PFSK-1 (cell line): ENCODE data around the gene KLHL21.

Source experiments
- FOXP2 ChIP-seq: optimal IDR thresholded peaks from 2 replicates; pipeline ENCODE3; 2011; ENCODE audit warnings: borderline replicate concordance, control low read depth, inconsistent platforms; ENCODE audit not compliant: insufficient read depth; ENCODE audit errors: extremely low read length, extremely low read depth
- POLR2AphosphoS5 ChIP-seq: IDR thresholded peaks from 2 replicates; pipeline ENCODE4 v1.6.1; 2012; ENCODE audit warnings: low read depth, mild to moderate bottlenecking, control low read depth, low read length, moderate library complexity
- SIN3A ChIP-seq: IDR thresholded peaks from 2 replicates; pipeline ENCODE4 v1.6.1; 2012; ENCODE audit warnings: mild to moderate bottlenecking, low read length, moderate library complexity, borderline replicate concordance; ENCODE audit not compliant: insufficient read depth
- TAF1 ChIP-seq: IDR thresholded peaks from 2 replicates; pipeline ENCODE4 v1.6.1; 2012; ENCODE audit warnings: low read length, control low read depth, borderline replicate concordance; ENCODE audit not compliant: insufficient read depth
- TF ChIP-seq, protein P1 (sequence below), 2 experiments: IDR thresholded peaks; 2 replicates each; pipeline versions ENCODE4 v1.6.1 to v1.8.0; 2011 to 2012; ENCODE audit warnings: low read depth in 2 of 2, low read length in 2 of 2, control low read depth in 1 of 2, inconsistent platforms in 1 of 2, mild to moderate bottlenecking in 1 of 2, moderate library complexity in 1 of 2; ENCODE audit not compliant: insufficient read depth in 1 of 2

Gene KLHL21

DNA sequence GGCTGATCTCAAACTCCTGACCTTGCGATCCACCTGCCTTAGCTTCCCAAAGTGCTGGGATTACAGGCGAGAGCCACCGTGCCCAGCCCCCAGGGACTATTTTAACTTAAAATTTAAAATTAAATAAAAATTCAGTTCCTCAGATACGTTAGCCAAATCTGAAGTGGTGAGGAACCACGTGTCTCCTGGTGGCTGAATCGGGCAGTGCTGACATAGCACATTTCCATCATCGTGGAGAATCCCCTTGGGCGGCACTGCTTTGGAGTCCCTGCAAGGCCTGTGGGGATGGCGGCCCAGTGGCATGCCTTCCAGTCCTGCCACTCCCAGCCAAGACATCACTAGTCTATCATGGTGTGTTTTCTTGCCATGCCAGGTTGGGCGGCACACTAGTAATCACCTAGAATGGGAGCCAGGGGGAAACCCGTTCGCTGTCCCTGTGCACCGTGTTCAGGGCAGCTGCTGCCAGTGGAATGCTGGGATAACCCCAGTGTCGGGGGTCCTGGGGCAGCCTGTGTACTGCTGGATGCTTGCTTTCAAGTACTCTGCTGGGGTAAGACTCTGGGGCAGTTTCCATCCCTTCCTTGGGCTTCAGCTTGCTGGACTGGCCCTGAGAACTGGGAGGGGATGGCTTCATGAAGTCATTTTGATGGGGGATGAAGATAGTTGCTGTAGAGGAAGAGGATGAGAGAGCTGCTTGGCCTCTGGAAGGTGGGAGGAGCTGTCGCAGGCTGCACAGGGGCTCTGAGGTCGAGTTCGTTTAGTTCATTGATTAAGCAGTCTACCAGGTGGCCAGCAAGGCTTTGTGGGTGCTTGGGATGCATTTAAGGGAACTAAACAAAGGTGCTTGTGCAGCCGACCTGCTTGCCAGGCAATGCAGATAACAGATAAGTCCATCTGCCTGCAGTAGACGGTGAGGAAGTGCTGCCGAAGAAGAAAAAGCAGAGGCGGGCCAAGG, 18.3 kb downstream of the KLHL21 start:
- TF ChIP-seq FOXP2, result no peak
- TF ChIP-seq POLR2AphosphoS5, result no peak
- TF ChIP-seq, protein P1, sequence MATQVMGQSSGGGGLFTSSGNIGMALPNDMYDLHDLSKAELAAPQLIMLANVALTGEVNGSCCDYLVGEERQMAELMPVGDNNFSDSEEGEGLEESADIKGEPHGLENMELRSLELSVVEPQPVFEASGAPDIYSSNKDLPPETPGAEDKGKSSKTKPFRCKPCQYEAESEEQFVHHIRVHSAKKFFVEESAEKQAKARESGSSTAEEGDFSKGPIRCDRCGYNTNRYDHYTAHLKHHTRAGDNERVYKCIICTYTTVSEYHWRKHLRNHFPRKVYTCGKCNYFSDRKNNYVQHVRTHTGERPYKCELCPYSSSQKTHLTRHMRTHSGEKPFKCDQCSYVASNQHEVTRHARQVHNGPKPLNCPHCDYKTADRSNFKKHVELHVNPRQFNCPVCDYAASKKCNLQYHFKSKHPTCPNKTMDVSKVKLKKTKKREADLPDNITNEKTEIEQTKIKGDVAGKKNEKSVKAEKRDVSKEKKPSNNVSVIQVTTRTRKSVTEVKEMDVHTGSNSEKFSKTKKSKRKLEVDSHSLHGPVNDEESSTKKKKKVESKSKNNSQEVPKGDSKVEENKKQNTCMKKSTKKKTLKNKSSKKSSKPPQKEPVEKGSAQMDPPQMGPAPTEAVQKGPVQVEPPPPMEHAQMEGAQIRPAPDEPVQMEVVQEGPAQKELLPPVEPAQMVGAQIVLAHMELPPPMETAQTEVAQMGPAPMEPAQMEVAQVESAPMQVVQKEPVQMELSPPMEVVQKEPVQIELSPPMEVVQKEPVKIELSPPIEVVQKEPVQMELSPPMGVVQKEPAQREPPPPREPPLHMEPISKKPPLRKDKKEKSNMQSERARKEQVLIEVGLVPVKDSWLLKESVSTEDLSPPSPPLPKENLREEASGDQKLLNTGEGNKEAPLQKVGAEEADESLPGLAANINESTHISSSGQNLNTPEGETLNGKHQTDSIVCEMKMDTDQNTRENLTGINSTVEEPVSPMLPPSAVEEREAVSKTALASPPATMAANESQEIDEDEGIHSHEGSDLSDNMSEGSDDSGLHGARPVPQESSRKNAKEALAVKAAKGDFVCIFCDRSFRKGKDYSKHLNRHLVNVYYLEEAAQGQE (IDR thresholded peaks at IDR 0.05; ENCODE audit: insufficient read depth in 1 of 2, low read depth in 2 of 2, low read length in 2 of 2), result no peak
- TF ChIP-seq SIN3A, result no peak
- TF ChIP-seq TAF1, result no peak

DNA sequence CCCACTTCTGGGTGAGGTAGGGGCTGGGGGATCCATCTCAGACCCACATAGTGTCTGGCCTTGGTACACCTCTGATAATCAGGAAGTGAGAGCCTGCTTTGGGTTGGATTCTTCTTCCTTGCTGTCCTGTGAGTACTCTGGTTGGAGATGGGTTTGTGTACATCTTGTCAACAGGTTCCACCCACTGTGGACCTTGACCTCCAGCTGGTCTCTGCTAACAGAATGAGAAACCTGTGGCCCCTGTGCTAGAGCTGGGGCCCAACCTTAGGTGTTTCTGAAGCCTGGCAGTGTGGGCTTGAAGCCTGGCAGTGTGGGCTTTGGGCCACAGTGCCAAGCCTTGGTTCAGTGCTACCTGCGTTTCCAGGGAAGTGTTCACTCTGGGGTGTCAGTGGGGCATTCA, 20.3 kb downstream of the KLHL21 start:
- TF ChIP-seq FOXP2, result no peak
- no peak for TF ChIP-seq POLR2AphosphoS5
- TF ChIP-seq TAF1, result no peak
- TF ChIP-seq, protein P1 (IDR thresholded peaks at IDR 0.05; ENCODE audit: insufficient read depth in 1 of 2, low read depth in 2 of 2, low read length in 2 of 2), result no peak
- TF ChIP-seq SIN3A, result no peak

DNA sequence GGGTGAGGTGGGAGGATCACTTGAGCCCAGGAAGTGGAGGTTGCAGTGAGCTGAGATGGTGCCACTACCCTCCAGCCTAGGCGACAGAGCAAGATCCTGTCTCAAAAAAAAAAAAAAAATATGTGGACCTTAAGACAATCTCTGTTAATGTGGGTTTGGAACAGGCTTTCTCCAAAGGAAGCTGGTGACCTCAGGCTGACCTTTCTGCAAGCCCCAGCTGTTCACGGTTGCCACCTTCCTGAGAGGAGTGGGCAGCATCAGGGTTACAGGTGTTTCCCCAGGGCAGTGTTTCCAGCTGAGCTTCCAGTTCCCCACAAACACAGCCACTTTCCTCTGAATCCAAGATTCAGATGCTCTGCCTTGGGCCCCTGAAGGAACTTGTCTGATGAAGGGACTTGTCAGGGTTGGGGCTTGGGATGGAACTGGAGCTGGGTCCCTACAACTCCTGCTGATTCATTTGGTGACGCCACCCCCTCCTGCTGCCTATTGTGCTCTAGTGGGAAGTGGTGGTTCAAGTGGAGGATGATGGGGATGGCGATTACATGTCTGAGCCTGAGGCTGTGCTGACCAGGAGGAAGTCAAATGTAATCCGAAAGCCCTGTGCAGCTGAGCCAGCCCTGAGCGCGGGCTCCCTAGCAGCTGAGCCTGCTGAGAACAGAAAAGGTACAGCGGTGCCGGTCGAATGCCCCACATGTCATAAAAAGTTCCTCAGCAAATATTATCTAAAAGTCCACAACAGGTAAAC, 20.9 kb downstream of the KLHL21 start:
- TF ChIP-seq TAF1 (no peak), FOXP2 (no peak), POLR2AphosphoS5 (no peak)

DNA sequence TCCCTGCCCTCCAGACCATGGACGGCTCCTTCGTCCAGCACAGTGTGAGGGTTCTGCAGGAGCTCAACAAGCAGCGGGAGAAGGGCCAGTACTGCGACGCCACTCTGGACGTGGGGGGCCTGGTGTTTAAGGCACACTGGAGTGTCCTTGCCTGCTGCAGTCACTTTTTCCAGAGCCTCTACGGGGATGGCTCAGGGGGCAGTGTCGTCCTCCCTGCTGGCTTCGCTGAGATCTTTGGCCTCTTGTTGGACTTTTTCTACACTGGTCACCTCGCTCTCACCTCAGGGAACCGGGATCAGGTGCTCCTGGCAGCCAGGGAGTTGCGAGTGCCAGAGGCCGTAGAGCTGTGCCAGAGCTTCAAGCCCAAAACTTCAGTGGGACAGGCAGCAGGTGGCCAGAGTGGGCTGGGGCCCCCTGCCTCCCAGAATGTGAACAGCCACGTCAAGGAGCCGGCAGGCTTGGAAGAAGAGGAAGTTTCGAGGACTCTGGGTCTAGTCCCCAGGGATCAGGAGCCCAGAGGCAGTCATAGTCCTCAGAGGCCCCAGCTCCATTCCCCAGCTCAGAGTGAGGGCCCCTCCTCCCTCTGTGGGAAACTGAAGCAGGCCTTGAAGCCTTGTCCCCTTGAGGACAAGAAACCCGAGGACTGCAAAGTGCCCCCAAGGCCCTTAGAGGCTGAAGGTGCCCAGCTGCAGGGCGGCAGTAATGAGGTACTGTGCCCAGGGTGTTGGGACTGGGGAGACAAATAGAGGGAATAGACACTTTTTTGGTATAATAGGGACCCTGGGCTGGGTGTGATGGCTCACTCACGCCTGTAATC, 21.9 kb downstream of the KLHL21 start:
- TF ChIP-seq, protein P1 (IDR thresholded peaks at IDR 0.05; ENCODE audit: insufficient read depth in 1 of 2, low read depth in 2 of 2, low read length in 2 of 2), result 0 out of 4 replicates have a peak, but pooled peaks of 1 of the 2 experiments have one; percentile 12
- TF ChIP-seq SIN3A (no peak), POLR2AphosphoS5 (no peak)

DNA sequence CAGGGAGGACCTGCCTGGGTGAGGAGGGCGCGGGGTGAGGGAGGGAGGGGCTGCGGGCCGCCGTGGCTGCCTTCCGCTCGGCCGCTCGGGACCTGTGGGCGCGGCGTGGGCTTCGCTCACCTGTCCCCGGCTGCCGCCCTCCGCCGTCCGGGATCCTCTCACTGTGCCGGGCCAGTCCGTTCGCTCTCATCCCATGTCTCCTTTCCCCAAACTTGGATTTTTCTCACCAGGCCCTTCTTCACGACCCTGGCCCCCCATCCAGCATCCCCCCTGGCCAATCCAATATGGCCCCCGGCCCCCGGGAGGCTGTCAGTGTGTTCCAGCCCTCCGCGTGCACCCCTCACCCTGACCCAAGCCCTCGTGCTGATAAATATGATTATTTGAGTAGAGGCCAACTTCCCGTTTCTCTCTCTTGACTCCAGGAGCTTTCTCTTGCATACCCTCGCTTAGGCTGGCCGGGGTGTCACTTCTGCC, 22.5 kb downstream of the KLHL21 start:
- TF ChIP-seq TAF1, result no peak
- no peak for TF ChIP-seq SIN3A
- no peak; the same call in 1 of the 2 replicates for TF ChIP-seq POLR2AphosphoS5
- TF ChIP-seq, protein P1 (IDR thresholded peaks at IDR 0.05; ENCODE audit: insufficient read depth in 1 of 2, low read depth in 2 of 2, low read length in 2 of 2), result no peak
- TF ChIP-seq FOXP2, result no peak
